ENCODE results near the gene SUMO4.

DNA sequence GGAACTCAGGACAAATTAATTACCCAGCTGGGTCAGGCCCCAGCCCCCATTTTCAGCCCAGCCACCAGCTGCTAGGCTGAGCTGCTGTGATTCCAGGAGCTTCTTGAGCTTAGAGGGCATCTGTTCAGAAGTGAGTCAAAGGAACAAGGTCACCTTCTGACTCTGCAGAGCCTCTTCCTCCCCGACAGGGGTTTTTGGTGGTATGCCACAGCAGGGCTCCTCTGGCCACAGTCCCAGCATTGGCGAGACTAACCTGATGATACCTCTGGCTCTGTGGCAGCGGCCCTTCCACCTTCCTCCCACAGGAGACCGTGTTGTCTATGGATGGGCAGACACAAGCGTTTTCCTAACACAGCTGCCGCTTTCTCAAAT is 45.0 kb downstream of the SUMO4 start:
- TF ChIP-seq, protein P1, sequence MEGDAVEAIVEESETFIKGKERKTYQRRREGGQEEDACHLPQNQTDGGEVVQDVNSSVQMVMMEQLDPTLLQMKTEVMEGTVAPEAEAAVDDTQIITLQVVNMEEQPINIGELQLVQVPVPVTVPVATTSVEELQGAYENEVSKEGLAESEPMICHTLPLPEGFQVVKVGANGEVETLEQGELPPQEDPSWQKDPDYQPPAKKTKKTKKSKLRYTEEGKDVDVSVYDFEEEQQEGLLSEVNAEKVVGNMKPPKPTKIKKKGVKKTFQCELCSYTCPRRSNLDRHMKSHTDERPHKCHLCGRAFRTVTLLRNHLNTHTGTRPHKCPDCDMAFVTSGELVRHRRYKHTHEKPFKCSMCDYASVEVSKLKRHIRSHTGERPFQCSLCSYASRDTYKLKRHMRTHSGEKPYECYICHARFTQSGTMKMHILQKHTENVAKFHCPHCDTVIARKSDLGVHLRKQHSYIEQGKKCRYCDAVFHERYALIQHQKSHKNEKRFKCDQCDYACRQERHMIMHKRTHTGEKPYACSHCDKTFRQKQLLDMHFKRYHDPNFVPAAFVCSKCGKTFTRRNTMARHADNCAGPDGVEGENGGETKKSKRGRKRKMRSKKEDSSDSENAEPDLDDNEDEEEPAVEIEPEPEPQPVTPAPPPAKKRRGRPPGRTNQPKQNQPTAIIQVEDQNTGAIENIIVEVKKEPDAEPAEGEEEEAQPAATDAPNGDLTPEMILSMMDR (conservative IDR thresholded peaks at IDR 0.05; ENCODE audit: low read length), result no peak
- TF ChIP-seq EZH2phosphoT487 (IDR thresholded peaks at IDR 0.05; ENCODE audit: borderline replicate concordance), result no peak
